Epithelial cell of prostate (primary cell): Measurements from ENCODE around the gene FAM131A.
"Not testable (repeated sequence)": the region's sequence is repeated elsewhere in the genome, so short reads cannot be mapped to it uniquely, and the experiment has no call there.

Source experiments
- DNase-seq: peaks from one replicate; pipeline ENCODE4 v3.0.0-alpha.2; 2011; ENCODE audit warnings: low read depth, low spot score
- H3K27ac ChIP-seq: fragments of 450-650 bp; 2 replicates; pipeline ENCODE4 v1.5.1; 2017; ENCODE audit warnings: mild to moderate bottlenecking

FAM131A gene

DNA sequence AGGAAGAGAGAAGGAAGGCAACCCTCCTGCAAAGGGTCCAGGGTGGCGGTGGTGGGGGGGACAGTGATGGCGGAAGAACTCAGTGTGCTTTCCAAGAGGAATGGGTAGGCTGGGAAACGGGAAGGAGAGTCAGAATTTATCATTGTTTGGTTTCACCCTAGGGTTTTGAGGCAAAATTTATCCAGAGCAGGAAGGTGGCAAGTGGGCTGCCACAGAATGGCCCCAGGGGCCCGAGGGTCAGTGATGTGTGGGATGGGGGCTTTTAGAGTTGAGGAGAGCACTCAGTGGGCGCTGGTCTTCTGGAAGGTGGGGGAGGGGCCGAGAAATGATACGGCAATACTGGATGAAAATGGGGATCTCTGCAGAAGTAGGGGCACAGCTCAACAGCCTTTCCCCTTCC, 581 bp downstream of the FAM131A start:
- H3K27ac ChIP-seq: no peak overlapping the region
- DNase-seq: no peak

DNA sequence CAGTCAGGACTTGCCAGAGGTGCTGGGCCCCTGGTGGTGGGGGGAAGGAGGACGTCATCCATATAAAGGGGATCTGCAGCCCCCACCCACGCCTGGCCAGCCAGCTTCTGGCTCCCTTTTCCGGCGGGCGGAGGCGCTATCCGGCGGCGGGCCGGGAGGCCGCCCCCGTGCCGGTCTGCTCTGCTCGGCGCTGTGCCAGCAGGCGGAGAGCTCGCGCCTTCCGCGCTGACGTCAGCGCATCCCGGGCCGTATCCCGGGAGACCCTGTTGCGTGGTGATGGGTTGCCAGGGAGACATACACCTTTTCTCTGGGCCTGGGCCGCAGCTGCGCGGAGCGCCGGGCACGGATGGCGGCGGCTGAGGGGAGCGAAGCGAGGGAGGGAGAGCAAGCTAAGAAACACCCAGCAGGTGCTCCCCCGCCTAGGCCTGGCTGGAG, 1.1 kb downstream of the FAM131A start:
- no peak for DNase-seq
- H3K27ac ChIP-seq: peak overlapping the region; percentile 29

DNA sequence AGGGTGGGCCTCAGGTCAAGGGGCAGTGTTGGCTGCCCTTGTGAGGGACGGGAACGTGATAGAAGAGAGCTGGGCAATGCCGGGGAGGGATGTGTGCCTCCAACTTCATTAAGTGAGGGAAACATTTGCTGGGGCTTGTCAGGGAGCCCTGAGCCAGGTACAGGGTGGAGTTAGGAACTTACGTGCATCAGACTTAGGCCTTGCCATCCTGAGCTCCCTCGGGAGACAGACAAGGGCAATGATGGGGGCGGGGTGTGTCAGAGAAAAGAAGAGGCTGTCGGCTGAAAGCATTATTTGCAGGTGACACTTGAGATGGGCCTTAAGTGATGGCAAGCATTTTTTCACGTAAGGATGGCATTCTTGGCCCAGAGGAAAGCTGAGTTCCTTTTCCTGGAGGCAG, 1.6 kb downstream of the FAM131A start:
- no peak for DNase-seq
- peak overlapping the region; percentile 29 for H3K27ac ChIP-seq

- not testable (repeated sequence) for DNase-seq
- peak overlapping the region; percentile 29 for H3K27ac ChIP-seq
Measured at GRCh38 chr3:184339451-184340135, 2.2 kb downstream of the FAM131A start.

GRCh38 chr3:184341925-184342324, 4.5 kb downstream of the FAM131A start:
- H3K27ac ChIP-seq: no peak overlapping the region
- no peak for DNase-seq

DNA sequence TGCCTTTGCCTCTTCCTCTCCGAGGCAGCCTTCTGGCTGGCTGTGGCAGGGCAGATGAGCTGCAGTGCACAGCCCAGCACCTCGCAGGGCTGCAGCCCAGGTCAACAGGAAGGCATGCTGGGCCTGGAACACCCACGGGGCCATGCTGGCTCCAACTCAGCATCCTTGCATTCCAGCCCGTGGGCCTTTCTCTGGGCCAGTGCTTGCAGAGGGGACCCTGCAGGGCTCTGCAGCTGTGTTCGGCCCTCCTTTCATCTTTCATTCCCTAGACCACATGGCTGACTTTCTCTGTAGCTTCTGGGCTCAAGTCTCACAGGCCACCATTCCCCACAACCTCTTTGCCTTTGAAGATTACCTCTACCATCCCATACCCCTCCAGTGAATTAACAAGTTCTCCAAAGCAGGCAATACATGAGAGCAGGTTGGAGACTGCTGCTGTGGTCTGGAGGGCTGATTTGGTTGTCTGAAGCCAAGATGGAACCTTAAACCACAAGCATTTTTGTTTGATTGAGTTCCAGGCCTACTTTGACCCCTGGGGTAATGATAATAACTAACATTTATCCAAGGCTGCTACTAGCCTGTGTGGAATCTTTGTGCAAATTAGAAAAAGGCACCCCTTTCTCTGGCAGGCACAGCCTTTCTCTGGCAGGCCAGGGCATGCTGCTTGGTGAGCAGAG, 5.9 kb downstream of the FAM131A start:
- no peak overlapping the region for H3K27ac ChIP-seq
- DNase-seq: no peak

DNA sequence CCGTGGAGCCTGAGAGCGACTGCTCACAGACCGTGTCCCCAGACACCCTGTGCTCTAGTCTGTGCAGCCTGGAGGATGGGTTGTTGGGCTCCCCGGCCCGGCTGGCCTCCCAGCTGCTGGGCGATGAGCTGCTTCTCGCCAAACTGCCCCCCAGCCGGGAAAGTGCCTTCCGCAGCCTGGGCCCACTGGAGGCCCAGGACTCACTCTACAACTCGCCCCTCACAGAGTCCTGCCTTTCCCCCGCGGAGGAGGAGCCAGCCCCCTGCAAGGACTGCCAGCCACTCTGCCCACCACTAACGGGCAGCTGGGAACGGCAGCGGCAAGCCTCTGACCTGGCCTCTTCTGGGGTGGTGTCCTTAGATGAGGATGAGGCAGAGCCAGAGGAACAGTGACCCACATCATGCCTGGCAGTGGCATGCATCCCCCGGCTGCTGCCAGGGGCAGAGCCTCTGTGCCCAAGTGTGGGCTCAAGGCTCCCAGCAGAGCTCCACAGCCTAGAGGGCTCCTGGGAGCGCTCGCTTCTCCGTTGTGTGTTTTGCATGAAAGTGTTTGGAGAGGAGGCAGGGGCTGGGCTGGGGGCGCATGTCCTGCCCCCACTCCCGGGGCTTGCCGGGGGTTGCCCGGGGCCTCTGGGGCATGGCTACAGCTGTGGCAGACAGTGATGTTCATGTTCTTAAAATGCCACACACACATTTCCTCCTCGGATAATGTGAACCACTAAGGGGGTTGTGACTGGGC, 7.3 kb downstream of the FAM131A start:
- H3K27ac ChIP-seq: no peak overlapping the region
- DNase-seq: no peak

GRCh38 chr3:184345317-184346144, 8.1 kb downstream of the FAM131A start:
- DNase-seq: no peak
- H3K27ac ChIP-seq: peak overlapping the region; percentile 18

GRCh38 chr3:184346480-184347190, 9.2 kb downstream of the FAM131A start:
- no peak for DNase-seq
- H3K27ac ChIP-seq: no peak overlapping the region

GRCh38 chr3:184347321-184348056, 10.1 kb downstream of the FAM131A start:
- DNase-seq: no peak
- H3K27ac ChIP-seq: no peak overlapping the region

- no peak for DNase-seq
- H3K27ac ChIP-seq: no peak overlapping the region
Measured at GRCh38 chr3:184348057-184348382, 10.6 kb downstream of the FAM131A start.

- no peak for DNase-seq
- H3K27ac ChIP-seq: no peak overlapping the region
Measured at GRCh38 chr3:184349563-184350470, 12.4 kb downstream of the FAM131A start.

DNA sequence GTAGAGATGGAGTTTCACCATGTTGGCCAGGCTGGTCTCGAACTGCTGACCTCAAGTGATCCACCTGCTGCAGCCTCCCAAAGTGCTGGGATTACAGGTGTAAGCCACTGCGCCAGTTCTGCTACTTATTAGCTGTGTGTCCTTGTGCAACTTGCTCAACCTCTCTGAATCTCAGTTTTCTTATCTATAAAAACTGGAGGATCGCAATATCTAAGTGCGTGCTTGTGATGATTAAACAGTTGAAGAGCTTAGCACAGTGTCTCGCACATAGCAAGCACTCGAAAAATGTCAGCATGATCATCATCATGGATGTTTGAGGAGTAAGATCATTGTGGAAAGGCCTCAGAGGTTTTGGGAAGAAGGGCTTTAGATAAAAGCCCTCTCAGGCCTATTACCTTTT, 13.2 kb downstream of the FAM131A start:
- H3K27ac ChIP-seq: no peak overlapping the region
- DNase-seq: no peak

DNA sequence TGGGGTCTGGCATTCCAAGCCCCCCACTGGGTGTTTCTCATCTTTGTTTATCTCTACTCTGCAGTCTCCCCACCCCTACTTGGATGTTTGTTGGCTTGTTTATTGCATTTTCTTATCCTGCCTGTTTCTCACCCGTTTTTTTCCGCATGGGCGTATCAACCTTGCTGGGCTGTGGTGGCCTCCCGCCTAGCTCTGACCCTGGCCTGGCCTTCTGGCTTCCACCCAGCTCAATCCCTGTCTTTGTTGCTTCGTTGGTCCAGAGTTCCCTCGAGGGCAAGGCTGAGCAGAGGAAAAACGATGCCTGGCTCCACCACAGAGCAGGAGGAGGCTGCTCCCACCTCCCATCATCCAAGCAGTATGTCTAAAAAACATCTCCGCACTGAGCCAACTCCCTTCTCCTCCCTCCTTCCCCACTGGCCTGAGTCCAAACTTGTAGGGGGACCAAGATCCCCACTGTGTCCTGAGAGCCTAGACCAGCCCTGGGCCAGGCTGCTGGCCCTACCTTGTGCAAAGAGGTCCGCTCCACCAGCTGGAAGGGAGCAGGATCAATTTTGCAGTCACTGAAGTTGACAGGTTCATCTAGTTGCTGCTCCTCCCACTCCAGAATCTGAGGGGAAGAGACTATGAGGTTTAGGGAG, 14.2 kb downstream of the FAM131A start:
- H3K27ac ChIP-seq: no peak overlapping the region
- DNase-seq: no peak

DNA sequence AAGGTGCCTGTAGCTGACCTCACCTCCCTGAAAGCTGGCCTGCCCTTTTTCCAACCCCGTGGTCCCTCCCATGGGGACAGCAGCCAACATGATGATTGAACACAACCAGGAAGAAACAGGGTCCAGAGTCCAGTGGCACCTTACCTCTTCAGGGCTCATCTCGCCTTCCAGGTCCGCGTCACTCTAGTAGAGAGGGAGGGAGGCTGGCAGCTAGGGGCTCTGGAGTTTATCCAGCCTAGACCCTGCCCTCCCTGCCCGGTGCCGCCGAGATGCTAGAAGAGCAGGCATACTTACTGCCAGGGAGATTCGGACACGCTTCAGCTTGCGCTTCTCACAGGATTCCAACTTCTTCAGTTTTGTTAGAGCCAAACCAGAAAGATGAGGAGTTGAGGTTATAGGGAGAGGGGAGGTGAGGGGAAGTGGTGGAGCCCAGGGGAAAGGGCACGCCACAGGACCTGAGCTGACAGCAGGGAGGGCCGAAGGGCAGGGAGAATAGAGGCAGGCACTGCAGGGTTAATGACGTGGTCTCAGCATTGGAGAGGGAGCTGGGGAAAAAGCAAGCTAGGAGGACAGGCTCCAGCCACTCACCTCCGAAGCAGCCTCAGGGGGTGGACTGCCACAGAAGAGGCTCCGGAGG, 14.9 kb downstream of the FAM131A start:
- no peak overlapping the region for H3K27ac ChIP-seq
- DNase-seq: no peak

DNA sequence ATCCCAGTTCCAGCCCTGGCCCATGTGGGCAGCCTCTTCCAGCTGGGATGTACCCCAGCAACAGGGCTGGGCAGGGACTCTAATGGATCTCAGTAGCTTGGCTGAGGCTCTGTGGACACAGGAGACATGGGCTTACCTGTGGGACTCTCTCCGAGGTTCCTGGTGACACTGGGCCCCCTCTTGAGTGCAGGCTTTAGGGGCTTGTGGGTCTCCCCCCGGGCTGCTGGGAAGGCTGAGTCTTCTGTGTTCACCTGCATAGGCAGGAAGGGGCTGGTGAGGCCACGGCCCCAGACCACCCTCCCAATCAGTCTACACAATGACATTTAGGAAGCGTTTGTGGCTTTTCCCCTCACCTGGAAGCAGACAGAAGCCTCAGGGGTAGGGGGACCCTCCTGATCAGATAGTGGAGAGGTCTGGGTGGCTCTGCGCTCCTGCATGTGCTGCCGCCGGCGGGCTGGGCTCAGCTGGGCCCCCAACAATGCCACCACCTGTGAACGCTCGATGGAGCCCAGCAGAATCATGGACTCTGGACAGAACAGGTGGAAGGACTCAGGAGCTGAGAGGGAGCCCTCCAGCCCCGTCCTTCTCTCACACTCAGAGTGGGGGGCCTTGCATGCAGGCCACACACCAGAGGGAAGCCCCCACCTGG, 15.6 kb downstream of the FAM131A start:
- no peak for DNase-seq
- no peak overlapping the region for H3K27ac ChIP-seq

- no peak overlapping the region for H3K27ac ChIP-seq
- DNase-seq: no peak
Measured at GRCh38 chr3:184353546-184353941, 16.1 kb downstream of the FAM131A start.
